Upper lobe of left lung (tissue), 6 donors: ENCODE measurements around the gene TPMT. TPM values are rescaled to one million over a fixed set of nuclear protein-coding genes. Genes with fewer than 3 reads are reported as not detected.

Experiments
- ATAC-seq, 2 donors: fragments of 200-7000 bp; cut with Tn5 transposase; one replicate each; pipeline ENCODE4 v1.9.1; 2022; ENCODE audit warnings: mild to moderate bottlenecking in 2 of 2, moderate library complexity in 2 of 2; ENCODE audit not compliant: low FRiP score in 2 of 2
- DNase-seq, 2 donors: peaks; one replicate each; pipeline ENCODE4 v3.0.0-alpha.2; 2019 to 2020
- H3K27ac ChIP-seq, 4 donors: fragments of 200-600 bp; sonication (generic); one replicate each; pipeline ENCODE4 v1.5.1; 2016 to 2019
- H3K27me3 ChIP-seq, 4 donors: fragments of 200-600 bp; sonication (generic); one replicate each; pipeline ENCODE4 v1.5.1; 2017 to 2019
- H3K36me3 ChIP-seq, 4 donors: fragments of 200-600 bp; sonication (generic); one replicate each; pipeline ENCODE4 v1.5.1; 2016 to 2019
- H3K4me1 ChIP-seq, 4 donors: fragments of 200-600 bp; sonication (generic); one replicate each; pipeline ENCODE4 v1.5.1; 2018 to 2019
- H3K4me3 ChIP-seq, 4 donors: fragments of 200-600 bp; sonication (generic); one replicate each; pipeline ENCODE4 v1.5.1; 2017 to 2019; ENCODE audit warnings: mild to moderate bottlenecking in 2 of 4, moderate library complexity in 1 of 4
- H3K9me3 ChIP-seq, 4 donors: fragments of 200-600 bp; sonication (generic); one replicate each; pipeline ENCODE4 v1.5.1; 2018 to 2019
- EP300 ChIP-seq, 4 donors: sonication (generic); formaldehyde crosslinking; IDR thresholded peaks; one replicate each; pipeline ENCODE4 v1.5.1; 2017; ENCODE audit warnings: antibody characterized with exemption in 4 of 4, control low read depth in 2 of 4
- POLR2A ChIP-seq, 4 donors: fragments of 450-650 bp; IDR thresholded peaks; one replicate each; pipeline ENCODE4 v1.5.1; 2016 to 2017; ENCODE audit warnings: antibody characterized with exemption in 4 of 4, mild to moderate bottlenecking in 2 of 4
- POLR2AphosphoS5 ChIP-seq, 2 donors: sonication (generic); formaldehyde crosslinking; IDR thresholded peaks; one replicate each; pipeline ENCODE4 v1.5.1; 2017; ENCODE audit warnings: antibody characterized with exemption in 2 of 2
- WGBS, 2 donors: methylation state at CpG; one replicate each; pipeline ENCODE4 v1.1.5; 2017 to 2018; 5-methylcytosine and 5-hydroxymethylcytosine counted together
- total RNA-seq, 6 donors: library from RNA; depleted of rRNA in 4 of 6; stranded (reverse); fragments of >200 nt in 4 of 6; gene quantifications; one replicate each; pipeline versions ENCODE4 v1.1.0 to v1.2.1, GENCODE V29; 2016 to 2021
- TF ChIP-seq, protein P1 (sequence below), 6 experiments: fragments of 450-650 bp in 4 of 6; fragments of 200-600 bp in 2 of 6; sonication (generic) in 2 of 6; IDR thresholded peaks; one replicate each; pipeline ENCODE4 v1.5.1; 2016 to 2019; ENCODE audit warnings: antibody characterized with exemption in 6 of 6
- donor health status: DM: no; HTN: no; CAD: no; lungs with moderate emphysema.
- donor health status: DM: no; HTN: yes; CAD: no; lungs with severe emphysema.

Gene TPMT
- total RNA-seq, 6 donors from 2014 or later: 5.2 to 12.2 (median 10.7) TPM

DNA sequence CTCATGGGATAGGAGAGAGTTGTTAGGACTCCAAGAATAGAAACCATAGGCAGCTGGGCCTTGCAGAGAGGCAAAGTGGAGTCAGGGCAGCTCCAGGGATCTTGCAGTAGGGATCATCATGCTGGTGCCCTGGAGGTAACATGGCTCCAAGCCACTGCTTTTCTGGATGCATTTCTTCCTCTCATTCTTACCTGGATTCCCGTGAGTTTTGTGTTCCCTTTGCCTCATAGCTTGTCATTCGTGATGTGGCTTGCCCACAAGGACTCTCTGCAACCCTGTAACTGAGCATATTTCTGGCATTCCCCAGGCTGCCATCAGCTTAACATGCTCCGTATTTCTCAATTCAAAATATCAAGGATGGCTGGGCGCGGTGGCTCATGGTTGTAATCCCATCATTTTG, 37.7 kb downstream of the TPMT start:
- no peaks in the 10 kb centered on the region for H3K9me3 ChIP-seq
- no peak for TF ChIP-seq POLR2AphosphoS5 (IDR thresholded peaks at IDR 0.05)
- ATAC-seq: no peak
- H3K4me3 ChIP-seq: no peak overlapping the region
- no peaks in the 10 kb centered on the region for H3K27me3 ChIP-seq
- 94% methylated on average over 5 of the region's 5 CpGs for WGBS, 2 donors
- no peaks in the 10 kb centered on the region for H3K36me3 ChIP-seq
- no peak for DNase-seq
- H3K27ac ChIP-seq: no peak overlapping the region
- peaks cover 2 to 6% (median 5%) of the 10 kb centered on the region in 4 donors for H3K4me1 ChIP-seq

DNA sequence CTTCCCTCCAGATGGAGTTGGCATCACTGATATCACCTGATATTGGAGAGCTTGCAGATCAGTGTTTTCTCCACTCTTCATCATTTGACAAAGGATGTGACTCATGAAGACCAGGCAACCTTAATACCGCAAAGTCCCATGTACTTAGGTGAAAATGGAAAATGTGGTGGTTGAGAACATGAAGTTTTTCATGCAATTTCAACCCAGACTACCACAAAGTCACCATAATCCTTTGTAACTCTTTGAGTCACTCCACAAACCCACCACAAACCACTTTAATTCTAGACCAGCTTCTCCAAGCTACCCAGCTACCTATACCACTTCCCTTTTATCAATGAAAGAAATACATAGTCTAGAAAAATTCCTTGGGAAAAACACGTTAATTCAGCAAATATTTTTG, 39.5 kb downstream of the TPMT start:
- no peak overlapping the region for H3K27ac ChIP-seq
- H3K4me3 ChIP-seq: no peak overlapping the region
- H3K9me3 ChIP-seq: no peaks in the 10 kb centered on the region
- H3K27me3 ChIP-seq: no peaks in the 10 kb centered on the region
- DNase-seq: no peak
- H3K4me1 ChIP-seq: no peaks in the 10 kb centered on the region
- no peaks in the 10 kb centered on the region for H3K36me3 ChIP-seq
- TF ChIP-seq POLR2AphosphoS5 (IDR thresholded peaks at IDR 0.05) (no peak), POLR2A (IDR thresholded peaks at IDR 0.05) (no peak), EP300 (IDR thresholded peaks at IDR 0.05) (no peak)
- TF ChIP-seq, protein P1, sequence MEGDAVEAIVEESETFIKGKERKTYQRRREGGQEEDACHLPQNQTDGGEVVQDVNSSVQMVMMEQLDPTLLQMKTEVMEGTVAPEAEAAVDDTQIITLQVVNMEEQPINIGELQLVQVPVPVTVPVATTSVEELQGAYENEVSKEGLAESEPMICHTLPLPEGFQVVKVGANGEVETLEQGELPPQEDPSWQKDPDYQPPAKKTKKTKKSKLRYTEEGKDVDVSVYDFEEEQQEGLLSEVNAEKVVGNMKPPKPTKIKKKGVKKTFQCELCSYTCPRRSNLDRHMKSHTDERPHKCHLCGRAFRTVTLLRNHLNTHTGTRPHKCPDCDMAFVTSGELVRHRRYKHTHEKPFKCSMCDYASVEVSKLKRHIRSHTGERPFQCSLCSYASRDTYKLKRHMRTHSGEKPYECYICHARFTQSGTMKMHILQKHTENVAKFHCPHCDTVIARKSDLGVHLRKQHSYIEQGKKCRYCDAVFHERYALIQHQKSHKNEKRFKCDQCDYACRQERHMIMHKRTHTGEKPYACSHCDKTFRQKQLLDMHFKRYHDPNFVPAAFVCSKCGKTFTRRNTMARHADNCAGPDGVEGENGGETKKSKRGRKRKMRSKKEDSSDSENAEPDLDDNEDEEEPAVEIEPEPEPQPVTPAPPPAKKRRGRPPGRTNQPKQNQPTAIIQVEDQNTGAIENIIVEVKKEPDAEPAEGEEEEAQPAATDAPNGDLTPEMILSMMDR (IDR thresholded peaks at IDR 0.05): no peak
- ATAC-seq: no peak
- 80 to 86% methylated on average over 2 of the region's 2 CpGs for WGBS, 2 donors

DNA sequence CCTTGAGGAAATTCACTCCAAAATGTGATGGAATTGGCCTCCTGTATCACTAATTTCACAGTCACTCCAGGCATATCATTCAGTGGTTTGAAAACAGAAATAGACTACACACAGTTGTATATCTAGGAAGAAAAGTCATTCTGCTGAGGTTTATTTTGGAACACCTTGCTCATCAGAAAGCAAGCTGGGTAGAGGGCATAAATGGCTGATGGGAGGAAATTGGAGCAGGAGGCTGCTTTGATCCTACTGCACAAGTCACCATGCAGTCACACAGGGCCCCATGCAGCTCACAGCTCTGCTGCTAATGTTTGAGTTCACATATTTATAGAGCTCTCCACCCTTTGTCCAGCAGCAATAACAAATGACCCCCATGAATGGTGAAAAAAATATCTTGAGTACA, 44.7 kb downstream of the TPMT start:
- DNase-seq: no peak
- no peak overlapping the region for H3K4me3 ChIP-seq
- no peaks in the 10 kb centered on the region for H3K27me3 ChIP-seq
- peaks cover 0 to 9% (median 0%) of the 10 kb centered on the region in 4 donors for H3K9me3 ChIP-seq
- H3K27ac ChIP-seq: no peak overlapping the region
- ATAC-seq: no peak
- H3K36me3 ChIP-seq: no peaks in the 10 kb centered on the region
- TF ChIP-seq POLR2AphosphoS5 (IDR thresholded peaks at IDR 0.05): no peak
- TF ChIP-seq, protein P1 (IDR thresholded peaks at IDR 0.05): no peak
- no peak for TF ChIP-seq POLR2A (IDR thresholded peaks at IDR 0.05)
- no peak for TF ChIP-seq EP300 (IDR thresholded peaks at IDR 0.05)
- no peaks in the 10 kb centered on the region for H3K4me1 ChIP-seq

GRCh38 chr6:18107061-18107460, 47.8 kb downstream of the TPMT start:
- peaks cover 0 to 9% (median 0%) of the 10 kb centered on the region in 4 donors for H3K9me3 ChIP-seq
- H3K27me3 ChIP-seq: no peaks in the 10 kb centered on the region
- no peak overlapping the region for H3K4me3 ChIP-seq
- no peak overlapping the region for H3K27ac ChIP-seq
- H3K4me1 ChIP-seq: no peaks in the 10 kb centered on the region
- DNase-seq (no peak), ATAC-seq (no peak)
- 97 to 100% methylated on average over 1 of the region's 1 CpG for WGBS, 2 donors
- TF ChIP-seq POLR2A (IDR thresholded peaks at IDR 0.05) (no peak), POLR2AphosphoS5 (IDR thresholded peaks at IDR 0.05) (no peak), EP300 (IDR thresholded peaks at IDR 0.05) (no peak)
- TF ChIP-seq, protein P1 (IDR thresholded peaks at IDR 0.05): no peak
- no peaks in the 10 kb centered on the region for H3K36me3 ChIP-seq

- Histone ChIP-seq H3K4me3 (no peak overlapping the region), H3K4me1 (no peaks in the 10 kb centered on the region), H3K27ac (no peak overlapping the region), H3K9me3 (peaks cover 0 to 9% (median 0%) of the 10 kb centered on the region in 4 donors), H3K27me3 (no peaks in the 10 kb centered on the region), H3K36me3 (no peaks in the 10 kb centered on the region)
- TF ChIP-seq POLR2A (IDR thresholded peaks at IDR 0.05) (no peak), EP300 (IDR thresholded peaks at IDR 0.05) (no peak), POLR2AphosphoS5 (IDR thresholded peaks at IDR 0.05) (no peak)
- TF ChIP-seq, protein P1 (IDR thresholded peaks at IDR 0.05): no peak
- no peak for ATAC-seq
- DNase-seq: no peak
- WGBS, 2 donors: 82 to 93% methylated on average over 6 of the region's 6 CpGs
These were observed 51.9 kb downstream of the TPMT start for GRCh38 chr6:18102783-18103509.
